Suprapubic skin (tissue), 4 donors: ENCODE data around the gene PLOD1. TPM values are rescaled to one million over a fixed set of nuclear protein-coding genes. Genes with fewer than 3 reads are reported as not detected.

Experiments used
- DNase-seq, 2 donors: peaks; one replicate each; pipeline ENCODE4 v3.0.0-alpha.2; 2019; ENCODE audit warnings: low spot score in 2 of 2
- H3K27ac ChIP-seq: fragments of 200-600 bp; sonication (generic); one replicate; pipeline ENCODE4 v1.5.1; 2019
- H3K27me3 ChIP-seq: fragments of 200-600 bp; sonication (generic); one replicate; pipeline ENCODE4 v1.5.1; 2019
- H3K36me3 ChIP-seq: fragments of 200-600 bp; sonication (generic); one replicate; pipeline ENCODE4 v1.5.1; 2019
- H3K4me1 ChIP-seq: fragments of 200-600 bp; sonication (generic); one replicate; pipeline ENCODE4 v1.5.1; 2019
- H3K4me3 ChIP-seq: fragments of 200-600 bp; sonication (generic); one replicate; pipeline ENCODE4 v1.5.1; 2019; ENCODE audit warnings: mild to moderate bottlenecking
- H3K9me3 ChIP-seq: fragments of 200-600 bp; sonication (generic); one replicate; pipeline ENCODE4 v1.5.1; 2019
- CTCF ChIP-seq, 2 donors: fragments of 200-600 bp in 1 of 2; fragments of 450-650 bp in 1 of 2; sonication (generic) in 1 of 2; IDR thresholded peaks; one replicate each; pipeline ENCODE4 v1.5.1; 2016 to 2019; ENCODE audit warnings: antibody characterized with exemption in 2 of 2, mild to moderate bottlenecking in 1 of 2, moderate library complexity in 1 of 2
- EP300 ChIP-seq: sonication (generic); formaldehyde crosslinking; IDR thresholded peaks from one replicate; pipeline ENCODE4 v1.6.1; 2017; ENCODE audit warnings: antibody characterized with exemption
- POLR2A ChIP-seq, 2 donors: fragments of 450-650 bp; IDR thresholded peaks; one replicate each; pipeline ENCODE4 v1.6.1; 2017; ENCODE audit warnings: antibody characterized with exemption in 2 of 2, mild to moderate bottlenecking in 2 of 2, moderate library complexity in 2 of 2
- POLR2AphosphoS5 ChIP-seq, 3 donors: sonication (generic); formaldehyde crosslinking; IDR thresholded peaks; one replicate each; pipeline ENCODE4 v1.6.1; 2017; ENCODE audit warnings: antibody characterized with exemption in 3 of 3
- WGBS: methylation state at CpG from one replicate; pipeline ENCODE4 v1.1.5; 2018; 5-methylcytosine and 5-hydroxymethylcytosine counted together
- total RNA-seq, 4 donors: library from RNA; depleted of rRNA; stranded (reverse); fragments of >200 nt; gene quantifications; one replicate each; pipeline ENCODE4 v1.1.0, GENCODE V29; 2016

The PLOD1 gene
- total RNA-seq, 4 donors from 2014 or later = 26.7 to 47.6 (median 37.7) TPM

DNA sequence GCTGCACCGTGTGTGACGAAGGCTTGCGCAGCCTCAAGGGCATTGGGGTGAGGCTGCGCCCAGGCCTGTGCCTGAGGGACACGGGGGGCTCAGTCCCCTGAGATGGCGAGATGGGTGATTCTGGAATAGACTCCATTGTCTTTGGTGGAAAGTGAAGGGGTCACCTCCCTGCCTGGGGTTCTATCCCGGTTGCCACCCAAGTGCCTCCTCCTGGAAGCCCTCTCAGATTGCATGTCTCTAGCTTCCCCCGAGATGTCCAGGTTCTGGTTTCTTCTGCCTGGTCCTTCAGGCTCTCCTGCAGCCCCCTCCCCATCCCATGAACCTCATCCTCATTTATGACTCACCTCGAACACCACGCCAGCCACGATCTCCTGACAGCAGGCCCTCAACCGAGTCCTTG lies 23.4 kb downstream of the PLOD1 start:
- TF ChIP-seq POLR2A (IDR thresholded peaks at IDR 0.05) (no peak), CTCF (IDR thresholded peaks at IDR 0.05) (no peak), POLR2AphosphoS5 (IDR thresholded peaks at IDR 0.05) (no peak), EP300 (no peak)
- no peak overlapping the region for H3K4me3 ChIP-seq
- no peaks in the 10 kb centered on the region for H3K9me3 ChIP-seq
- peaks cover 64% of the 10 kb centered on the region for H3K36me3 ChIP-seq
- DNase-seq = no peak
- peaks cover 6% of the 10 kb centered on the region for H3K4me1 ChIP-seq
- WGBS = 97% methylated on average over 6 of the region's 12 CpGs
- no peaks in the 10 kb centered on the region for H3K27me3 ChIP-seq
- H3K27ac ChIP-seq = no peak overlapping the region

DNA sequence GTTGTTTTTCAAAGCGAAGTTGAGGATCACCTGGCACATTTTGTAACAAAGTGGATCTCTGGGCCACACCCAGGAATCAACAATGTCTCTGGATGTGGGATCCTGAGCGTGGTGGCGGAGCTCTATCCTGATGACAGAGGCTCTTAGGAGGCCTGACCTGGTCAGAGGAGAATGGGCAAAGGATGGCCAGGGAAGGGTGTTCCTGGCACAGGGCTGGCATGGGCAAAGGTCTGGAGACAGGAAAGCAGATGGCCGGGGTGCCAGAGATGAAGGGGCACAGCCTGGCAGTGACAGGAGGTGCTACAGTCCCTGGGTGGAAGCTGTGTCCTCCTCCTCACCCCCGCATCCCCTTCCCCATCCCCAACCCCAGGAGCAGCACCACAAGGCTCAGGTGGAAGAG lies 25.8 kb downstream of the PLOD1 start:
- Histone ChIP-seq H3K4me1 (peaks cover 6% of the 10 kb centered on the region), H3K27ac (peak overlapping the region; percentile 8), H3K27me3 (no peaks in the 10 kb centered on the region), H3K9me3 (no peaks in the 10 kb centered on the region), H3K36me3 (peaks cover 78% of the 10 kb centered on the region), H3K4me3 (no peak overlapping the region)
- DNase-seq = no peak
- TF ChIP-seq POLR2A (IDR thresholded peaks at IDR 0.05) (no peak), CTCF (IDR thresholded peaks at IDR 0.05) (no peak), POLR2AphosphoS5 (IDR thresholded peaks at IDR 0.05) (no peak), EP300 (no peak)
- 91% methylated on average over 5 of the region's 5 CpGs for WGBS

GRCh38 chr1:11960715-11961114 lies 26.2 kb downstream of the PLOD1 start:
- 69% methylated on average over 6 of the region's 6 CpGs for WGBS
- Histone ChIP-seq H3K4me1 (peaks cover 6% of the 10 kb centered on the region), H3K27ac (peak overlapping the region; percentile 8), H3K9me3 (no peaks in the 10 kb centered on the region), H3K4me3 (no peak overlapping the region), H3K27me3 (no peaks in the 10 kb centered on the region), H3K36me3 (peaks cover 81% of the 10 kb centered on the region)
- no peak for DNase-seq
- no peak for TF ChIP-seq POLR2A (IDR thresholded peaks at IDR 0.05)
- TF ChIP-seq EP300 = no peak
- TF ChIP-seq POLR2AphosphoS5 (IDR thresholded peaks at IDR 0.05) = no peak
- no peak for TF ChIP-seq CTCF (IDR thresholded peaks at IDR 0.05)

DNA sequence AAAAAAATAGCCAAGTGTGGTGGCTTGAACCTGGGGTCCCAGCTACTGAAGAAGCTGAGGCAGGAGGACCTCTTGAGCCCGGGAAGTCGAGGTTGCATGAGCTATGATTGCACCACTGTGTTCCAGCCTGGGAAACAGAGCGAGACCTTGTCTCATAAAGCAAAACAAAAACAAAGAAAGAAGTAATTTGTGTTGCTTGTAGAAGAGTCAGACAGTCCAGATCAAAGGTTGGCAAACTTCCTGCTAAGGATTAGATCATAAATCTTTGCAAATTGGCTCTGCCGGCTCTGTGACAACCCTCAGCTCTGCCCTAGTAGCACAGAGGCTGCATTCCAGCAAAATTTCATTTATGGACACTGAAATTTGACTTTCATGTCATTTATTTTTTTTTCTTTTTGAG lies 26.7 kb downstream of the PLOD1 start:
- TF ChIP-seq POLR2AphosphoS5 (IDR thresholded peaks at IDR 0.05) (no peak), EP300 (no peak), POLR2A (IDR thresholded peaks at IDR 0.05) (no peak), CTCF (IDR thresholded peaks at IDR 0.05) (no peak)
- Histone ChIP-seq H3K27ac (peak overlapping the region; percentile 37), H3K4me1 (peaks cover 6% of the 10 kb centered on the region), H3K4me3 (no peak overlapping the region), H3K36me3 (peaks cover 86% of the 10 kb centered on the region), H3K27me3 (no peaks in the 10 kb centered on the region), H3K9me3 (no peaks in the 10 kb centered on the region)
- WGBS = 38% methylated on average over 4 of the region's 4 CpGs
- no peak for DNase-seq

DNA sequence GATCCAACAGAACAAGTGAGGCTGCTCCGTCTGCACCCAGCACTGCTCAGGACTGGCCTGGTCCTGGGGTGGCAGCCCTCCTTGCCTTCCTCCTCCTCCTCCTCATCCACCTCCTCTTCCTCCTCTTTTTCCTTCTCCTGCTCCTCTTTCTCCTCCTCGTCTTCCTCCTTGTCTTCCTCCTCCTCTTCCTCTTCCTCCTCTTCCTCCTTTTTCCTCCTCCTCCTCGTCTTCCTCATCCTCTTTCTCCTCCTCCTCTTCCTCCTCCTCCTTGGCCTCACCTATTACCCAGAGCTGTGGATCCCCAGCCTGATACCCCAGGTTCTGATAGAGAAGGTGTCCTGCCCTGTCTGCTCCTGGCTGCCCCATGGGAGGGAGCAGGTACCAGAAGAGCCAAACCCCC lies 29.1 kb downstream of the PLOD1 start:
- Histone ChIP-seq H3K27me3 (no peaks in the 10 kb centered on the region), H3K4me3 (no peak overlapping the region), H3K4me1 (peaks cover 6% of the 10 kb centered on the region), H3K27ac (no peak overlapping the region), H3K9me3 (no peaks in the 10 kb centered on the region), H3K36me3 (peaks cover 73% of the 10 kb centered on the region)
- DNase-seq = no peak
- no peak for TF ChIP-seq POLR2A (IDR thresholded peaks at IDR 0.05)
- no peak for TF ChIP-seq POLR2AphosphoS5 (IDR thresholded peaks at IDR 0.05)
- no peak for TF ChIP-seq CTCF (IDR thresholded peaks at IDR 0.05)
- TF ChIP-seq EP300 = no peak
- WGBS = 89% methylated on average over 3 of the region's 3 CpGs
